GM12872 (cell line): ENCODE measurements around the gene LMAN2L.

Source experiments
- TF ChIP-seq, protein P1 (sequence below): IDR thresholded peaks from 3 replicates; pipeline ENCODE4 v1.5.1; 2011; ENCODE audit warnings: low read depth, mild to moderate bottlenecking, low read length, moderate library complexity; ENCODE audit not compliant: insufficient read depth

Gene LMAN2L

DNA sequence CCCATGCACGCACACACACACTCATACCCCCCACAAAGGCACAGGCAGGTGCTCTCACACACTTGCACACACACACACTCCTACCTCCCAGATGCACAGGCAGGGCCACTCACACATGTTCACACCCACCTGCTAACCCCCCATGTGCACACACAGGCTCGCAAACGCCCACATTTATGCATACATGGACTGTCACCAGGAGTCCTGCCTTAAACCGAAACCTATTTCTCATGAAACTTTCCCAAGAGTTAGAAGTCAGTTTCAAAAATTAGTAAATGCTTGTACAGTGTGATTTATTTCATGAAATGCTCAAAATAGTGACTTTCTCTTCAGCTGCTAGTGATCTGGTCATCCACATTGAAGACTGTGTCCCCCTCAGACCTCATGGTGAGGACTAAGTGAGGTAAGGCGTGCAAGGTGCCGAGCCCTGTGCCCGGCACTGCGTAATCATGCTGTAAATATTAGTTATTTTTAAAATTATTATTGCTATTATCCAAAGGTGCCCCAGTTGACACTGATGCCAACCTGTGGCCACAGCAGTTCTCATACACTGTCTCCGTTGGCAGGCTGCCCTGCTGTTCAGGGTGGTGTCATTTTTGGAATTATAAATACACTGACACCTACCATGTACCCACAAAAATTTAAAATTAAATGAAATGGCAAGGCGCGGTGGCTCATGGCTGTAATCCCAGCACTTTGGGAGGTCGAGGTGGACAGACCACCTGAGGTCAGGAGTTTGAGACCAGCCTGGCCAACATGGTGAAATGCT lies 33.2 kb upstream of the LMAN2L start:
- TF ChIP-seq, protein P1, sequence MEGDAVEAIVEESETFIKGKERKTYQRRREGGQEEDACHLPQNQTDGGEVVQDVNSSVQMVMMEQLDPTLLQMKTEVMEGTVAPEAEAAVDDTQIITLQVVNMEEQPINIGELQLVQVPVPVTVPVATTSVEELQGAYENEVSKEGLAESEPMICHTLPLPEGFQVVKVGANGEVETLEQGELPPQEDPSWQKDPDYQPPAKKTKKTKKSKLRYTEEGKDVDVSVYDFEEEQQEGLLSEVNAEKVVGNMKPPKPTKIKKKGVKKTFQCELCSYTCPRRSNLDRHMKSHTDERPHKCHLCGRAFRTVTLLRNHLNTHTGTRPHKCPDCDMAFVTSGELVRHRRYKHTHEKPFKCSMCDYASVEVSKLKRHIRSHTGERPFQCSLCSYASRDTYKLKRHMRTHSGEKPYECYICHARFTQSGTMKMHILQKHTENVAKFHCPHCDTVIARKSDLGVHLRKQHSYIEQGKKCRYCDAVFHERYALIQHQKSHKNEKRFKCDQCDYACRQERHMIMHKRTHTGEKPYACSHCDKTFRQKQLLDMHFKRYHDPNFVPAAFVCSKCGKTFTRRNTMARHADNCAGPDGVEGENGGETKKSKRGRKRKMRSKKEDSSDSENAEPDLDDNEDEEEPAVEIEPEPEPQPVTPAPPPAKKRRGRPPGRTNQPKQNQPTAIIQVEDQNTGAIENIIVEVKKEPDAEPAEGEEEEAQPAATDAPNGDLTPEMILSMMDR: no peak

DNA sequence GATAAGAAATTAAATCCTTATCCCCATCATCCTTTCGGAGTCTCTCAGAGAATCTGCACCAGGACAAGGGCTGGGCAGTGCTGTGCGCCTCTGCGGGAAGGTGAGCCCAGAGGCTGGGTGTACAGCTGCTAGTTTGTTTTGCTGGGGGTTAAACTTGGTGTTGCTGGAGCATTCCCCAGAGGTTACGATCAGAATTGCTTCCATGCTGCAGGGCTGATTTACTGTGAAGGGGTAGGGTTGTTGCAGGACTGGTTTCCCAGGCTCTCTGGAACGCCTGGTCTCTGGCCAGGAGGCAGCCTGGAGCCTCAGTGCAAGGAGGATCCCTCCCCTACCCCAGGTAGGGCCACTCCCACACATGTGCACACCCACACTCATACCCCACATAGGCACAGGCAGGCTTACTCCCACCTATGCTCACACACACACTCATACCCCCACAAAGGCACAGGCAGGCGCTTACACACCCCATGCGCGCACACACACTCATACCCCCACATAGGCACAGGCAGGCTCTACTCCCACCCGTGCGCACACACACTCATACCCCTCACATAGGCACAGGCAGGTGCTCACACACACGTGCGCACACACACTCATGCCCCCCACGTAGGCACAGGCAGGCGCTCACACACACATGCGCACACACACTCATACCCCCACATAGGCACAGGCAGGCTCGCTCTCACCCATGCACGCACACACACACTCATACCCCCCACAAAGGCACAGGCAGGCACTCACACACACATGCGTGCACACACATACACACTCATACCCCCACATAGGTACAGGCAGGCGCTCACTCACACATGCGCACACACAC lies 32.1 kb upstream of the LMAN2L start:
- TF ChIP-seq, protein P1: no peak

DNA sequence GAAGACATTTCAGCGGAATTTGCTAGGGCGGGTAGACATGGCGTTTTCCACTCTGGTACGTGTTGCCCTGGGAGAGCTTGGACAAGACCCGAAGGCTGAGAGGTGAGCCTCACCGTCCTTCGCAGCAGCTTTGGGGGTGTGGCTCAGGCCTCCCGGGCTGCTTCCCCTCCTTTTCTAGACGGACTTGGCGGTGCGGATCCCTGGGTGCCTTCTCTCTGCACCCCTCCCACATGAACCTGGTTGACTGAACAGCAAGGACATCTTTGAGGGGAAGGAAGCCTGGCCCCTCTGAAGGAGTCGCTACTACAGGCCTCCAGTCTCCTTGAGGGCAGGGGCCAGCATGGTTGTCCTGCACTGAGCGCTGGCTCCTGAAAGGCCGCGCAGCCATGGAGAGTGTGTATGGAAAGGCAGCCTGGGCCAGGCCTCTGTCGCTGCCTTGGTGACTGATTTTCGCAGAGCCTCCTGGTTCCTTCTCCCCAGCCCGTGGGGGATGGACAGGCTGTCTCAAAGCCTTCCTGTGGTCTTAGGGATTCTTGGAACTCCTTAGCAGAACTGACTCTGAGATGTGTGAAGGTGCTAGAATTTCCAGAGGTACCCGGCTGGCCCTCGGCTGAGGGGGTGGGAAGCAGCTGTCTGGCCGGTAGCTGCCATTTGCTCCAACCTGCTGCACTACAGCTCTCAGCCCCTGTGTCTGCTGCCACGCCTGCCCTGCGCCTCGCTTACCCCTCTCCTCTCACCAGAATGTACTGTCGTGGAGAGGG lies 30.8 kb upstream of the LMAN2L start:
- TF ChIP-seq, protein P1: no peak

DNA sequence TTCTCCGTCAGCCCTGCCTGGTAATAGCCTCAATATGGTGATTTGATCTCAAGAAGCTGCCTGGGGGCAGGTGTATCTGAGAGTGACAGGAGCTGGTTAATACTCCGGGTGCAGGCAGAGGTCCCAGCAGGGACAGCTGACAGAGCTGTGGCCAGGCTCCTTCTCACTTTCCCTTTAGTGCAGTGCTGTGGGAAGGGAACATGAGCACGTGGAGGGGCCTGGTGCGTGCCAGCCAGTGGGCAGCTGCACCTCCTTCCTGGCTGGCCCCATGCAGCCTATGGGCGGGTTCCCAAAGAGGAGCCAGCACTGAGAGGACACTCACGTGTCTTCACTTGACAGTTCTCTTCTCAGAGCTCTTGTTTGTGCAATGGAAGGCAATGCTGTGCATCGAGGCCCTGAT lies 29.9 kb upstream of the LMAN2L start:
- TF ChIP-seq, protein P1: no peak

DNA sequence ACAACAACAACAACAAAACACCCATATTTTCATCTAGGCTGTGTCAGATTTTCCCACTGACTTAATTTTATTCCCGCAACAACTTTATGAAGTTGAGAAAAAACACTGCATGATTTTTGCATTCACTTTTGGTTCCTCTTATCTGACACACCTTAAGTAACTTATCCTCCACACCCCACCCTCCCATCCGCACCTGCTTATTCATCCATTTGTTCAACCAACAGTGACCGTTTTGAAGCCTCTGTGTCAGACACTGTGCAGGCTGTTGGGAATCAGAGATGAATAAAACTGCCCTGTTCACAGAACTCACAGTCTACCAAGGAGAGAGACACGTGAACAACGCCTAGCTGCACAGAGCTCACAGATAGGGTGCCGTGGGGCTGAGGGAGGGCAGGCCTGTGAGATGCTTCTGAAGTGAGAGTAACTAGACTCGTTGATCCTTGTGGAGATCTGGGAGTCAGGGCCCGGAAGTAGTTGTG lies 28.3 kb upstream of the LMAN2L start:
- TF ChIP-seq, protein P1: no peak

DNA sequence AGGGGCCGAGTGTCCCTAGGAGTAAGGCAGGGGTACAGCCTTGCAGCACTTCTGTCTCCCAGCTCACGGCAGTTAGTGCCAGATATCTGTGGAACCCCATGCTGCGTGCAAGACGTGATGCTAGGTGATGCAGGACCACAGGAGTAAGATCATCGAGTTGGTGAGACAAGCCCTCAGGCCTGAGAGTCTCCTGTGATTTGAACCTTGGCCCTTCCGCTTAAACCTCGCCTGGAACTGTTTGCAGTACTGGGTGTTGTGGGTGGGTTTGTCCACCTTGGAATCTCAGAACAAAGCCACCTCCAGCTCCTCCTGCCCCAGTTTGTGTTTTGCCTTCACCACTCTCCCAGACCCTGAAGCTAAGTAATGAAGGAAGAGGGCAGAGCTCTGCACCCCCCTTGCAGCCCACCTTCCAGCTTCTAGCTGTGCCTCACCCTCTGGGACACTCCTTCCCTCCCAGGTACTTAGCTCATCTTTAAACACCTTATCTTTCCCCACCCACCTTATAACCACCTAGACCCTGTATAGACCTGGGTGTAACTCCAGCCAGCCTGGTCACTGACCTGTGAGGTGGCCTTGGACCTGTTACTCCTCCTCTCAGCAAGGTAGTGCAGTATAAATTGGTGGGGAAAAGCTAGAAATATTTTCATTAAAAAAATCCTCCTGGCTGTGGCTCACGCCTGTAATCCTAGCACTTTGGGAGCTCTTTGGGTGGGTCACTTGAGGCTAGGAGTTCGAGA lies 27.4 kb upstream of the LMAN2L start:
- TF ChIP-seq, protein P1: no peak
